ENCODE results near the gene CD4.
A peak's percentile ranks its signal among the peaks of the same experiment; 100 is the strongest.

Gene CD4

DNA sequence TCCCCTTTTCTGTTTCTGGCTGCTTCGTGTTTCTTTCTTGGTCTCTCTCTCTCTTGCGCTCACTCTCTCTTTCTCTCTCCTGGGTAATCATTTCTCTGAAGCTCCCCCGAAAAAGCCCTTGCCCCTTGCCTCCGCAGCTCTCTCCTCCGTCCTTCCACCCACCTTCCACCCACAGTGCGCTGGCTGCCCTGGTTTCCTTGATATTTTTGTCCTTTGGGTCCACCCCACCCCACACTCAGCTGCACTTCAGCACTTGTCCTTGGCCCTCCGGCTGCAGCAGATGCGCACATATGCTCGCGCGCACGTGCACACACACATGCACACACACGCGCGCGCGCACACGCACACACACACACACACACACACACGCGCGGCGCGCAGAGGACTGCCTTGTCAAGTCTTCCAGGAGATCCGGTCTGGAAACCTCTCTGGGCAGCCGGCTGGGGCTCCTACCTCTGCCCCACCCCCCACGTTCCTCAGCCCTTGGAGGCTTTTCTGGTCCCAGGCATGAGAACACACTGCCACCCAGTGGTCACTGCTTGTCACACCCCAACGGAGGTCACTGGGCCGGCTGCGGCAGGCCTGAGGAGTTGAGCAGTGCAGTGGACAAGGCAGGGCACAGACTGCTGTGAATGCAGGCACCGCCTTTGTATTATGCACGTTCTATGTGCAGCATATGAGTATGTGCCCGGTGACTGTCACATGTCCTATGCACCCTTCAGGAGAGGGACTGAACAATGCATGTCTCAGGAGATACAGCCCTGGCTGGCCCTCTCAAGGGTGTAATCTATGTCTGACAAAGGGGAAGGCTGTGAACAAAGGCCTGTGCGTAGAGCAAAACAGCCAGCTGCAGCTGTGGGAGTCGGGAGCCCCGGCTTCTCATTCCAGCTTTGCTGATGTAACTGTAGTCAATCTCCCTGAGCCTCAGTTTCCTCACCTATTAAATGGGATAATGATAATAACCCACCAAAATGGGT lies 10.5 kb upstream of the CD4 start:
- DNase-seq = peak; percentile 88

- DNase-seq = no peak
These were observed 9.5 kb upstream of the CD4 start for GRCh38 chr12:6779708-6780432.

GRCh38 chr12:6780573-6780972 lies 8.8 kb upstream of the CD4 start:
- no peak for DNase-seq

DNA sequence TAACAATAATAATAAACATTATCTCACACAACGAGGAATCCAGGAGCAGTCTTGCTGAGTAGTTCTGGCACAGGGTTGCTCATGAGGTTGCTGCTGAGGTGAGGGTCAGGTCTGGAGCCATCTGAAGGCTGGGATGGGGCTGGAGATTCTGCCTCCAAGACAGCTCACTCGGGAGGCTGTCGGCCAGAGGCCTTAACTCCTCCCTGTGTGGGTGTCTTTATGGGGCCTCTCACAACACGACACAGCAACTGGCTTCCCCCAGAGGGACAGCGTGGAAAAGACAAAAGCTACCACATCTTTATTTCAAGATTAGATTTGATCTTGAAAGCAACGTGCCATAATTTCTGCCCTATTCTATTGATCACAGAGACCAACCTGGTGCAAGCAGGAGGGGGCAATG lies 7.2 kb upstream of the CD4 start:
- no peak for DNase-seq

DNA sequence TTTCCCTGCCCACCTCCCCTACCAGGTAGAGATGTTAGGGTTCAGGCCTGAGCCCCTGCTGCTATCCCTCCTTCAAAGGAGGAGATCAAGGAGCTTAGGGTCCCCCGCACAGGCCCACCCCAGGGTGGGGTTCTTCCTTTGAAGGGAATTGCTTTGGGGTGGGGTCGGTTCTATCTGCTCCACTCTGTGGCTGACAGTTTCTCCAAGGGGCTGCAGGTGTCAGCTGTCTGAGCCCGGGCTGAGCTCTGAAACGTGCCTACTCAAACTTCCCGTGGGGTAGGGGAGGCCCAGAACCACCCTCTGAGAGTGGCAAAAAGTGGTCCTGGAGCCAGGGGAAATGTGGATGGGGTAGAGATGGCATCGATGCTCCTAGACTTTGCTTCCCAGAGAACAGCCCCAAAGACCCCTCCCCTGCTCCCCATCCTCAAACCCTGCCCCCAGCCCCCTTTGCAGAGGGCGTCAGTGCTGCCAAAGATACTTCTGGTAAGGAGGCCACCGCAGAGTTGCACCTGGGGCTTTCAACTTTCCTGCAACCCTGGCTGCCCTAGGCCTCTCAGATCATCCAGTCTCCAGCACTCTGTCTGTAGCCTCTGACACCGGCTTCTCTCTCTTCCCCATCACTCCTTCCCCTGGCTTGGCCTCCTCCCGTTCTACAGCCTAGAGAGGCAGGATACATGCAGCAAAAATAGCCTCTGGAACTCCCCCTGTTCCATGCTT lies 6.3 kb upstream of the CD4 start:
- DNase-seq = no peak

- DNase-seq = no peak
These were observed 5.5 kb upstream of the CD4 start for GRCh38 chr12:6783828-6784227.

GRCh38 chr12:6784296-6784695 lies 5.0 kb upstream of the CD4 start:
- no peak for DNase-seq

GRCh38 chr12:6784761-6785160 lies 4.6 kb upstream of the CD4 start:
- no peak for DNase-seq

DNA sequence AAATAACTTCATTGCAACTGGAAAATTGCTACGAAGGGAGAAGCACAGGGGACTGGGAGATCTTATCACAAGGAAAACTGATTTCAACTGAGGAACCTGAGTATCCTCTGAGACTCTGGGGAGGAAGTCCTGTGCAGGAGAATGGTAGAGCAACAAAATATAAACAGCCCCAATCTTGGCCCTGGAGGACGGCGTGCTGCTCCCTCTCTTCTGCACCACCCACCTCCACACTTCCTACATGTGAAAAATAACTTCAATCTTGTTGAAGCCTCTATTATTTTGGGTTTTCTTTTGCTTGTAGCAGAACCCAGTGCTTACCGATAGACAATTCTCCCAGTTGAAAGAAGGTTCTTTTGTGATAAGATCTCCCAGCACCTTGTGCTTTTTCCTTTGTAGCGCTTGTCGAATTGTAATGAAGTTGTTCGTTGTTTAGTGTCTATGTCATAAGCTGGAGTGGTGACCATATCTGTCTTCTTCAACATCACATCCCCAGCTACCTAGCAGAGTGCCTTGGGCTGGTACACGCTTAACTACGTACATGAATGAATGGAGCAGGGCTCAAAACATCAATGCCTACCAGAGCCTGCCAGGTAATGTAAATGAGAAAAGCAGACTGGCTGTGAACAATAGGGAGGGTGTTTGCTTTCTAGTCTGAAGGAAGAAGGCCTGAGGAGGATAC lies 2.8 kb upstream of the CD4 start:
- no peak for DNase-seq

DNA sequence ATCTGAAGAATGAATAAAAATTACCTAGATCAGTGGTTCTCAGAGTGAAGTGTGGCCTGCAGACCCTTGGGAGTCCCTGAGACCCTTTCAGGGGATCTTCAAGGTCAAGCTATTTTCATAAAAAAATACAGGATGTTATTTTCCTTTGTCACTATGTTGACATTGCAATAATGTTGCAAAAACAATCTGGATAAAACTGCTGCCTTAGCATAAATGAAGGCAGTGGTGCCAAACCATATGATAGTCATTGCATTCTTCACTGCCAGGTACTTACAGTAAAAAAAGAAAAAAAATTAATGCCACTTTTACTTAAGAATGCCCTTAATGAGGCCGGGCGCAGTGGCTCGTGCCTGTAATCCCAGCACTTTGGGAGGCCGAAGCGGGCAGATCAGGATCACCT lies 2.0 kb upstream of the CD4 start:
- no peak for DNase-seq

DNA sequence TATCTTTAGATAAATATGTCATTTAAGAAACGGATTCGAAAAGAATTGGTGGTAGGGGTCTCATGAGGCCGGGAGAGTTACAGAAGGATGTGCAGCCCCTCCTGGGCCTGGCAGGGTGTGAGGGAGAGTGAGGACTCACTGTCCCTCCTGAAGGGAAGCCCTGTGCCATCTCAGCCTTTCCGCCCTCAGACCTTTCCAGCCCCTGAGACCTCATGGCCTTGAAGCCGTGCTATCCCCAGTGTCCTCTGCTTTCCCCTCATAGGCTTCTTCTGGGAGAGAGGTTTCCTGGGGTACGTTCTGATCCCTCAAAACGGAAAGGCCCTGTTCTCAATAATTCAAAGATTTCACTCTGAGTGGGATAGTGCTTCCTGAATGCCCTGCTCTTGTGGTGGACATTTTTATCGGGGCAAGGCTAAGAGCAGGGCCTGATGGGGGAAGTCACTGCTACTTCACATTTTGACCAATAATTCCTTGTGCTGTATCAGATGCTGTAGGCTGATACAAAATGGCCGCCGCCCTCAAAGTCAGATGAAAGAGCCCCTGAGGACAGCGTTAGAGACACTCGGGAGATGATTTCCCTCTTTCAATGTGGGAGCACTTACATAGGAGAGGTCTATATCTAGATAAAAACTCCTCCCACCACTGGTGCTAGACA lies 1.3 kb downstream of the CD4 start:
- no peak for DNase-seq

- DNase-seq = no peak
These were observed 2.7 kb downstream of the CD4 start for GRCh38 chr12:6791931-6792520.

DNA sequence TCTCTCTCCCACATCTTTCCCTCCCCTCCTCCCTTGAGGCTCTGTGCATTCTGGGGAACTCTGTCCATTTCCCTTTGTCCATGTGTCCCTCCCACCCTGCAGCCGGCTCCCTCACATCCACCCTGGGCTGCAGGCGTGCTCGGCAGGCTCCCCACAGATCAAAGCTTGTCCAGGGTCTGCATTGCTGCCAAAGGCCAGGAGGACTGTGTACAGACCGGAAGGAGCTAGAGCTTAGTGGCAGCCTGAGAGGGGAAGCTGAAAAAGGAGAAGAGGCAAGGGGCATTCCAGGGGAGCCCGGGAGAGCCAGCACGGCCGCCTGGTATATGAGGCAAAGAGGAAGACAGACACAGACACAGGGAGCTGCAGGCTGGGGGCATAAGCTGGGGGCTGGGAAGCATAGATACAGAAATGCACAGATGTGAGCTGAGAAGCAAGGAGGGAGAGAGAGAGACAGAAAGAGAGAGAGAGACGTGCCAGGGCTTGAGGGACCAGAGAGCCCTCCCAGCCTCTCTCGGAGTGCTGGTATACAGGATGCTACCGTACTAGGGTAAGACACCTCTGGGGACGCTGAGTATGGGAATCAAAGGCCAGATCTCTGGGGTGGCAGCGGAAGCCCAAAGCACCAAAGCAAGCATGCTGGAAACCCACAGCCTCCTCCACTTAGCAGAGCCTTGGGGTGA lies 3.3 kb downstream of the CD4 start:
- DNase-seq = peak; percentile 26

- DNase-seq = no peak
These were observed 5.8 kb downstream of the CD4 start for GRCh38 chr12:6795088-6795487.

- DNase-seq = no peak
These were observed 7.2 kb downstream of the CD4 start for GRCh38 chr12:6796576-6796975.

DNA sequence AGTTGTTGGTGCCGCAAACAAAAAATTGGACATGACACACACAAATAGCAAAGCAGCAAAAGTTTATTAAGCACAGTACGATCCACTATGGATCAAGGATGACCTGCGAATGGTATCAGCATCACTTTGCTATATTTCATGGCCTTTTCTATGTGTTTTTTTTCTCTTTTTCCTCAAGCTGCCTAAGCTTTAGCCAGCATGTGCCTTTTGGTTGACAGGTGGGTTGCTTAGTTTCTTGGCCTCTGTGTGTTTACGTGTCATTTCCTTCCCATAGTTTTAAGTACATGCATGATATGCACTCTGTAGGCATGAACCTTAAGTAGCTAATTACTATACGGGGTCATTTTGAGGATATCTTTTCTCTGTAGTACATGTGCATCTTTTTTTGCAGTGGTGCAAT lies 9.8 kb downstream of the CD4 start:
- no peak for DNase-seq

GRCh38 chr12:6807170-6807569 lies 17.8 kb downstream of the CD4 start:
- no peak for DNase-seq

- no peak for DNase-seq
These were observed 19.7 kb downstream of the CD4 start for GRCh38 chr12:6809056-6809455.

DNA sequence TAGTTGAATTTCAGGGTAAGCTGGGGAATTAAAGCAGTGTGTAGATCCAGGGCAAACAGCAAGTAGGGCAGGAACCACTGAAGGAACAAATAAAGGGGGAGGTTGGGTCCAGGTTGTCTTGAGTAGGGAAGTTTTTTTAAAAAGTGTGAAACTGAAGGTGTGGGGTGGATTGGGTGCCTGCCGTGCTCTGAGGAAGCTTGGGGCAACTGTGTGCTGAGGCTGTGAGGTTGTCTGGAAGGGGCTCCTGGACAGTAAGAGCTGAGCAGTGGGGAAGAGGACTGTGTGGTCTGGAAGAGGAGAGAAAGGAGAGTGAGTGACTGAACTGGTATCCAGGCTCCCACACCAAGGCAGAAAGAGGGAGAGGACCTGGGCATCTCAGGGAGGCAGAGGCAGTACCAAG lies 21.4 kb downstream of the CD4 start:
- no peak for DNase-seq

GRCh38 chr12:6813363-6813762 lies 24.0 kb downstream of the CD4 start:
- no peak for DNase-seq

- no peak for DNase-seq
These were observed 27.3 kb downstream of the CD4 start for GRCh38 chr12:6816598-6816997.

Measured in NCI-H1694 treated with DMSO at 0.1 percent for 48 hours (cell line).